Measurements from ENCODE around the gene BTN1A1. TPM values are rescaled to one million over a fixed set of nuclear protein-coding genes. Genes with fewer than 3 reads are reported as not detected.
"Not testable (repeated sequence)": the region's sequence is repeated elsewhere in the genome, so short reads cannot be mapped to it uniquely, and the experiment has no call there.

Gene BTN1A1
- total and polyA plus RNA-seq, 2 donors (not counting 1 experiment from before 2014, with no cell fraction given), result not detected

DNA sequence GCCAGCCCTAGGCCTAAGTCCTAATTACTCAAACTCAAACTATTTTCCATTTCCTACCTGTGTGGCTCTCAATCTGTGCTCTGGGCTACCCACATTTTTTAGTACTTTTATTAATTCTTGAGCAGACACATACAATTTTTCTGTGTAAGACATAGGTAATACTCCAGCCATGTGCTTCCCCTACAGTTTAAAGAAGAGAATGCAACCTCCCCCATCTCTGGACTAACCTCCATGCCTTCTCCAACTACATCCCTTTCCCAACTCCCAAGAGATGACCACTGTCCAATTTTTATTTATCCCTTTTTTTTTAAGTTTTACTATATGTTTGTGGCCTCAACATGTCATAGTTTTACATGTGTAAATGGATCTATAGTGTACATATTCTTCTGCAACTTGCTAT, 43.9 kb downstream of the BTN1A1 start:
- H3K36me3 ChIP-seq (ENCODE audit: control insufficient read depth, insufficient read depth, low read length), result peaks cover 5% of the 10 kb centered on the region
- no peaks in the 10 kb centered on the region for H3K4me1 ChIP-seq (ENCODE audit: control insufficient read depth, extremely low read depth, insufficient read depth, low read length)
- no peak overlapping the region for H3K4me2 ChIP-seq (ENCODE audit: extremely low read depth, insufficient read depth, low read length)
- H2AFZ ChIP-seq (ENCODE audit: low read length), result no peak overlapping the region
- peak in 1 of 2 donors; percentile 37 for DNase-seq (ENCODE audit: low read depth in 2 of 2)
- peaks cover 31% of the 10 kb centered on the region for H3K79me2 ChIP-seq (ENCODE audit: control insufficient read depth, insufficient read depth, low read length)
- H3K27me3 ChIP-seq (ENCODE audit: control insufficient read depth, insufficient read depth, low read length), result no peaks in the 10 kb centered on the region
- H4K20me1 ChIP-seq (ENCODE audit: control insufficient read depth, extremely low read depth, insufficient read depth, low read length), result no peaks in the 10 kb centered on the region
- H3K9ac ChIP-seq (ENCODE audit: insufficient read depth, low read length), result no peak overlapping the region
- H3K27ac ChIP-seq (ENCODE audit: insufficient read depth, low read length), result no peak overlapping the region
- no peaks in the 10 kb centered on the region for H3K9me3 ChIP-seq (ENCODE audit: control insufficient read depth, insufficient read depth, low read depth, low read length)
- TF ChIP-seq EZH2 (IDR thresholded peaks at IDR 0.05; ENCODE audit: low read length, missing control alignments), result no peak
- TF ChIP-seq, protein P1, sequence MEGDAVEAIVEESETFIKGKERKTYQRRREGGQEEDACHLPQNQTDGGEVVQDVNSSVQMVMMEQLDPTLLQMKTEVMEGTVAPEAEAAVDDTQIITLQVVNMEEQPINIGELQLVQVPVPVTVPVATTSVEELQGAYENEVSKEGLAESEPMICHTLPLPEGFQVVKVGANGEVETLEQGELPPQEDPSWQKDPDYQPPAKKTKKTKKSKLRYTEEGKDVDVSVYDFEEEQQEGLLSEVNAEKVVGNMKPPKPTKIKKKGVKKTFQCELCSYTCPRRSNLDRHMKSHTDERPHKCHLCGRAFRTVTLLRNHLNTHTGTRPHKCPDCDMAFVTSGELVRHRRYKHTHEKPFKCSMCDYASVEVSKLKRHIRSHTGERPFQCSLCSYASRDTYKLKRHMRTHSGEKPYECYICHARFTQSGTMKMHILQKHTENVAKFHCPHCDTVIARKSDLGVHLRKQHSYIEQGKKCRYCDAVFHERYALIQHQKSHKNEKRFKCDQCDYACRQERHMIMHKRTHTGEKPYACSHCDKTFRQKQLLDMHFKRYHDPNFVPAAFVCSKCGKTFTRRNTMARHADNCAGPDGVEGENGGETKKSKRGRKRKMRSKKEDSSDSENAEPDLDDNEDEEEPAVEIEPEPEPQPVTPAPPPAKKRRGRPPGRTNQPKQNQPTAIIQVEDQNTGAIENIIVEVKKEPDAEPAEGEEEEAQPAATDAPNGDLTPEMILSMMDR (conservative IDR thresholded peaks at IDR 0.05 in 1 of 2, IDR thresholded peaks at IDR 0.05 in 1 of 2; ENCODE audit: low read depth in 1 of 2, low read length in 2 of 2), result peak; percentile 28 to 50
- H3K4me3 ChIP-seq (replicated peaks in 1 of 4; ENCODE audit: control extremely low read depth in 1 of 4, insufficient read depth in 1 of 4, low read depth in 3 of 4, low read length in 4 of 4), result no peak overlapping the region

DNA sequence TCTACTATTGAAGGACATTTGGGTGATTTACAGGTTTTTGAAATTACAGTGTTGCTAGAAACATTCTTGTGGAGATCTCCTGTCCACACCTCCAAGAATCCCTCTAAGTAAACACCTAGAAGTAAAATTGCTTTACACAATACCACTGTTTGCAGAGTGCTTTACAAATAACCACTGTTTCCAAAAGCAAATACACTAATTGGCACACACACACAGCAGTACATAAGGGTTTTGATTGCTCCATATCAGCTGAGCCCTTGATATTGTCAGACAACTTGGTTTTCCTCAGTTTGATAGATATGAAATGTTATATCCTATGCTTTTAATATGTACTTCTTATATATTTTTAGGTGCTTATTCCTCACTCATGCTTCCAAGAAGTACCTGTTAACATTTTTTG, 44.4 kb downstream of the BTN1A1 start:
- H3K4me1 ChIP-seq (ENCODE audit: control insufficient read depth, extremely low read depth, insufficient read depth, low read length), result no peaks in the 10 kb centered on the region
- no peak for DNase-seq (ENCODE audit: low read depth in 2 of 2)
- no peak overlapping the region for H3K27ac ChIP-seq (ENCODE audit: insufficient read depth, low read length)
- peaks cover 5% of the 10 kb centered on the region for H3K36me3 ChIP-seq (ENCODE audit: control insufficient read depth, insufficient read depth, low read length)
- TF ChIP-seq EZH2 (IDR thresholded peaks at IDR 0.05; ENCODE audit: low read length, missing control alignments), result no peak
- TF ChIP-seq, protein P1 (conservative IDR thresholded peaks at IDR 0.05 in 1 of 2, IDR thresholded peaks at IDR 0.05 in 1 of 2; ENCODE audit: low read depth in 1 of 2, low read length in 2 of 2), result no peak
- H3K4me3 ChIP-seq (replicated peaks in 1 of 4; ENCODE audit: control extremely low read depth in 1 of 4, insufficient read depth in 1 of 4, low read depth in 3 of 4, low read length in 4 of 4), result no peak overlapping the region
- H3K79me2 ChIP-seq (ENCODE audit: control insufficient read depth, insufficient read depth, low read length), result peaks cover 26% of the 10 kb centered on the region
- H3K27me3 ChIP-seq (ENCODE audit: control insufficient read depth, insufficient read depth, low read length), result no peaks in the 10 kb centered on the region
- H3K9me3 ChIP-seq (ENCODE audit: control insufficient read depth, insufficient read depth, low read depth, low read length), result no peaks in the 10 kb centered on the region
- H3K9ac ChIP-seq (ENCODE audit: insufficient read depth, low read length), result no peak overlapping the region
- no peaks in the 10 kb centered on the region for H4K20me1 ChIP-seq (ENCODE audit: control insufficient read depth, extremely low read depth, insufficient read depth, low read length)
- no peak overlapping the region for H3K4me2 ChIP-seq (ENCODE audit: extremely low read depth, insufficient read depth, low read length)
- no peak overlapping the region for H2AFZ ChIP-seq (ENCODE audit: low read length)

DNA sequence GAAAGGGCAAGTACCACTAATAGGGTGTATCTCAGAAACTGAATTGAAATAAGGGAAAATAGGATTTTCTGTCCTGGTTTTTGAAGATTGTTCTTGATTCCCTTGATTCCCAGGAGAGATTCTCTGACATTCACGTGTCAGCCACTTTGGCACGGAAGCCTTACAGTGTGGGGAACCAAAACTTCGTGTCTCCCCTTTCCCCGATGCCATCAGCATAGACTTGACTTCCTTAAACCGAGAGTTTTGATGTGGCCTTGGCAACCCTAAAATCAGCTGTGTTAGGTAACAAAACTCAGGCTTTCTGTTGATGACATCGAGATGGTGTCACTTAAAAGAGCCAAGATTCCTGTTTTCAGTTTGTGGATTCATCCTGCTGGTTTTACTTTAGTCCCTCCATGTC, 45.5 kb downstream of the BTN1A1 start:
- Histone ChIP-seq H3K4me1 (ENCODE audit: control insufficient read depth, extremely low read depth, insufficient read depth, low read length) (no peaks in the 10 kb centered on the region), H3K9me3 (ENCODE audit: control insufficient read depth, insufficient read depth, low read depth, low read length) (no peaks in the 10 kb centered on the region), H3K9ac (ENCODE audit: insufficient read depth, low read length) (no peak overlapping the region), H3K4me2 (ENCODE audit: extremely low read depth, insufficient read depth, low read length) (no peak overlapping the region), H4K20me1 (ENCODE audit: control insufficient read depth, extremely low read depth, insufficient read depth, low read length) (no peaks in the 10 kb centered on the region), H3K36me3 (ENCODE audit: control insufficient read depth, insufficient read depth, low read length) (peaks cover 5% of the 10 kb centered on the region), H2AFZ (ENCODE audit: low read length) (no peak overlapping the region), H3K27me3 (ENCODE audit: control insufficient read depth, insufficient read depth, low read length) (no peaks in the 10 kb centered on the region), H3K27ac (ENCODE audit: insufficient read depth, low read length) (no peak overlapping the region), H3K79me2 (ENCODE audit: control insufficient read depth, insufficient read depth, low read length) (peaks cover 16% of the 10 kb centered on the region), H3K4me3 (replicated peaks in 1 of 4; ENCODE audit: control extremely low read depth in 1 of 4, insufficient read depth in 1 of 4, low read depth in 3 of 4, low read length in 4 of 4) (no peak overlapping the region)
- no peak for DNase-seq (ENCODE audit: low read depth in 2 of 2)
- no peak for TF ChIP-seq EZH2 (IDR thresholded peaks at IDR 0.05; ENCODE audit: low read length, missing control alignments)
- TF ChIP-seq, protein P1 (conservative IDR thresholded peaks at IDR 0.05 in 1 of 2, IDR thresholded peaks at IDR 0.05 in 1 of 2; ENCODE audit: low read depth in 1 of 2, low read length in 2 of 2), result no peak

DNA sequence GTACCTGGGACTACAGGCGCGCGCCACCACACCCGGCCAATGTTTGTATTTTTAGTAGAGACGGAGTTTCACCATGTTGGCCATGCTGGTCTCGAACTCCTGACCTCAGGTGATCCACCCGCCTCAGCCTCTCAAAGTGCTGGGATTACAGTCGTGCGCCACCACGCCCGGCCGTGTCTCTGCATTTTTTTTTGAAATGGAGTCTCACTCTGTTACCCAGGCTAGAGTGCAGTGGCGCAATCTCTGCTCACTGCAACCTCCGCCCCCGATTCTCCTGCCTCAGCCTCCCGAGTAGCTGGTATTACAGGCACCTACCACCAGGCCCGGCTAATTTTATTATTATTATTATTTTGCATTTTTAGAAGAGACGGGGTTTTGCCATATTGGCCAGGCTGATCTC, 47.3 kb downstream of the BTN1A1 start:
- not testable (repeated sequence) for H4K20me1 ChIP-seq (ENCODE audit: control insufficient read depth, extremely low read depth, insufficient read depth, low read length); DNase-seq (ENCODE audit: low read depth in 2 of 2); H3K79me2 ChIP-seq (ENCODE audit: control insufficient read depth, insufficient read depth, low read length); H2AFZ ChIP-seq (ENCODE audit: low read length); H3K9me3 ChIP-seq (ENCODE audit: control insufficient read depth, insufficient read depth, low read depth, low read length); H3K4me1 ChIP-seq (ENCODE audit: control insufficient read depth, extremely low read depth, insufficient read depth, low read length); H3K4me3 ChIP-seq (replicated peaks in 1 of 4; ENCODE audit: control extremely low read depth in 1 of 4, insufficient read depth in 1 of 4, low read depth in 3 of 4, low read length in 4 of 4); H3K36me3 ChIP-seq (ENCODE audit: control insufficient read depth, insufficient read depth, low read length); H3K4me2 ChIP-seq (ENCODE audit: extremely low read depth, insufficient read depth, low read length); H3K27ac ChIP-seq (ENCODE audit: insufficient read depth, low read length); H3K9ac ChIP-seq (ENCODE audit: insufficient read depth, low read length); H3K27me3 ChIP-seq (ENCODE audit: control insufficient read depth, insufficient read depth, low read length)
